Endothelial cell of umbilical vein (primary cell): ENCODE data around the gene TRIM17. TPM values are rescaled to one million over a fixed set of nuclear protein-coding genes. Genes with fewer than 3 reads are reported as not detected.

Experiments used
- BruUV-seq: library from RNA; stranded (reverse); fragments of 400-500 nt; replicated peaks from 2 replicates; lab custom pipeline; 2021; lab: Mats Ljungman, UMichigan
- CTCF ChIA-PET: fragments of 300-600, 350-600 bp; sonication (Branson Sonifier 250); formaldehyde crosslinking; loops from one replicate; lab custom pipeline; 2021; ENCODE audit warnings: antibody characterized with exemption, inconsistent platforms; lab: Charles Lee
- POLR2A ChIA-PET: fragments of 300-600, 350-600 bp; sonication (Branson Sonifier 250); formaldehyde crosslinking; loops from one replicate; lab custom pipeline; 2021; ENCODE audit warnings: antibody characterized with exemption, inconsistent platforms; lab: Charles Lee
- DNase-seq: peaks from one replicate; pipeline ENCODE4 v3.0.0-alpha.2; 2011; ENCODE audit warnings: low read depth, low spot score
- FAIRE-seq: peaks from 2 replicates; lab custom pipeline; 2011; peaks lifted over from hg19 to GRCh38; lab: Jason Lieb, UNC
- H2AFZ ChIP-seq: 2 replicates; pipeline ENCODE4 v1.6.0; 2012; ENCODE audit warnings: low read depth, low read length, control low read depth, inconsistent platforms
- H3K27ac ChIP-seq: 2 replicates; pipeline ENCODE4 v1.5.1; 2011; ENCODE audit warnings: low read depth, mild to moderate bottlenecking, control low read depth, low read length, moderate library complexity; ENCODE audit not compliant: insufficient read depth
- H3K27me3 ChIP-seq, 2 experiments: 2 replicates each; pipeline versions ENCODE4 v1.6.0 to v1.6.1; 2011; ENCODE audit warnings: low read length in 2 of 2, mixed read lengths in 1 of 2; ENCODE audit not compliant: control insufficient read depth in 2 of 2, insufficient read depth in 2 of 2
- H3K36me3 ChIP-seq, 2 experiments: 2 replicates in 1 of 2; 3 replicates in 1 of 2; pipeline ENCODE4 v1.5.1; 2011; ENCODE audit warnings: low read length in 2 of 2, mild to moderate bottlenecking in 1 of 2, moderate library complexity in 1 of 2; ENCODE audit not compliant: control insufficient read depth in 2 of 2, insufficient read depth in 2 of 2; ENCODE audit errors: extremely low read depth in 1 of 2
- H3K4me1 ChIP-seq: 3 replicates; pipeline ENCODE4 v1.5.1; 2011; ENCODE audit warnings: mild to moderate bottlenecking, low read length; ENCODE audit not compliant: control insufficient read depth, insufficient read depth; ENCODE audit errors: extremely low read depth
- H3K4me2 ChIP-seq: 2 replicates; pipeline ENCODE4 v1.6.1; 2011; ENCODE audit warnings: low read length, control low read depth, mixed read lengths; ENCODE audit not compliant: insufficient read depth
- H3K4me3 ChIP-seq, 3 experiments: fragments of 200-600 bp in 1 of 3; sonication (generic), shearing (Covaris generic) in 1 of 3; replicated peaks in 1 of 3; 2 replicates each; pipeline ENCODE4 v1.5.1; 2011 to 2016; ENCODE audit warnings: control low read depth in 3 of 3, low read length in 3 of 3, mild to moderate bottlenecking in 2 of 3, inconsistent platforms in 1 of 3, low read depth in 1 of 3, moderate library complexity in 1 of 3; ENCODE audit not compliant: insufficient read depth in 1 of 3
- H3K79me2 ChIP-seq: 2 replicates; pipeline ENCODE4 v1.6.0; 2012; ENCODE audit warnings: low read length, inconsistent platforms; ENCODE audit not compliant: control insufficient read depth, insufficient read depth
- H3K9ac ChIP-seq: replicated peaks from 2 replicates; pipeline ENCODE3; 2011; ENCODE audit warnings: low read length, control low read depth; ENCODE audit not compliant: insufficient read depth; ENCODE audit errors: extremely low read depth
- H3K9me1 ChIP-seq: replicated peaks from 3 replicates; pipeline ENCODE4 v1.6.0; 2011; ENCODE audit warnings: mild to moderate bottlenecking, low read length; ENCODE audit not compliant: control insufficient read depth, insufficient read depth; ENCODE audit errors: extremely low read depth
- H3K9me3 ChIP-seq: replicated peaks from 2 replicates; pipeline ENCODE4 v1.5.1; 2012; ENCODE audit warnings: low read length, inconsistent platforms; ENCODE audit not compliant: control insufficient read depth, insufficient read depth
- H4K20me1 ChIP-seq: replicated peaks from 2 replicates; pipeline ENCODE3; 2011; ENCODE audit warnings: mild to moderate bottlenecking, low read length; ENCODE audit not compliant: control insufficient read depth, insufficient read depth; ENCODE audit errors: extremely low read depth
- CTCF ChIP-seq, 2 donors: IDR thresholded peaks; 1 replicate in 1 of 2; 2 replicates in 1 of 2; pipeline ENCODE4 v1.5.1; 2011; ENCODE audit warnings: low read length in 2 of 2, mild to moderate bottlenecking in 2 of 2, moderate library complexity in 2 of 2, control low read depth in 1 of 2, inconsistent platforms in 1 of 2, low read depth in 1 of 2; ENCODE audit not compliant: insufficient read depth in 1 of 2; ENCODE audit errors: extremely low read depth in 1 of 2
- EZH2 ChIP-seq: IDR thresholded peaks from 2 replicates; pipeline ENCODE4 v1.6.1; 2012; ENCODE audit warnings: borderline replicate concordance, low read depth, mild to moderate bottlenecking, moderate library complexity, low read length, inconsistent platforms; ENCODE audit not compliant: severe bottlenecking
- JUN ChIP-seq: IDR thresholded peaks from 2 replicates; pipeline ENCODE4 v1.6.1; 2011; ENCODE audit warnings: borderline replicate concordance, low read depth; ENCODE audit not compliant: insufficient read length, insufficient read depth
- MYC ChIP-seq: IDR thresholded peaks from one replicate; pipeline ENCODE4 v1.6.1; 2011; ENCODE audit warnings: mild to moderate bottlenecking, low read depth, low read length
- POLR2A ChIP-seq: IDR thresholded peaks from 2 replicates; pipeline ENCODE4 v1.6.1; 2012; ENCODE audit warnings: low read depth, mild to moderate bottlenecking, control low read depth, low read length
- POLR2AphosphoS5 ChIP-seq: IDR thresholded peaks from 2 replicates; pipeline ENCODE4 v1.6.1; 2012; ENCODE audit warnings: low read depth, mild to moderate bottlenecking, control low read depth, low read length, moderate library complexity; ENCODE audit not compliant: insufficient read depth
- dilution Hi-C: fragments of 300-500 bp; cut with MboI; formaldehyde crosslinking; loops from one replicate; pipeline ENCODE4 v1.15.0; 2019; ENCODE audit warnings: low sequenced_read_pairs; ENCODE audit not compliant: extremely low pct_ligation_motif_present
- intact Hi-C: fragments of 100-400 bp; cut with micrococcal nuclease; formaldehyde crosslinking; loops from one replicate; pipeline ENCODE4 v1.10.0; 2022
- polyA plus RNA-seq, 4 experiments: library from polyadenylated mRNA; depleted of rRNA in 3 of 4; stranded (reverse) in 3 of 4; unstranded in 1 of 4; fragments of >200 nt; gene quantifications; 2 replicates each; pipeline versions ENCODE4 v1.2.1 to v1.2.3, GENCODE V29; 2011 to 2012; ENCODE audit warnings: missing spikeins in 1 of 4
- total RNA-seq: library from RNA; stranded (reverse); gene quantifications from 2 replicates; pipeline ENCODE4 v1.2.3, GENCODE V29; 2021
- TF ChIP-seq, protein P1 (sequence below): IDR thresholded peaks from 2 replicates; pipeline ENCODE4 v1.6.1; 2011; ENCODE audit not compliant: insufficient read depth, insufficient read length

TRIM17 gene
- total and polyA plus RNA-seq, 2 donors (not counting 3 experiments of a cell fraction or from before 2014, with no cell fraction given) = not detected

GRCh38 chr1:228455715-228456114 lies 39.1 kb upstream of the TRIM17 start:
- no peaks in the 10 kb centered on the region for H3K9me1 ChIP-seq
- dilution Hi-C loops (no loop called here), intact Hi-C loops (loop anchor here (5.0 kb wide), 3 partner anchors 178 to 368 kb away; partner anchors contain the start of gene MRPL55)
- H3K4me3 ChIP-seq = no peak overlapping the region
- no peaks in the 10 kb centered on the region for H3K9me3 ChIP-seq
- H4K20me1 ChIP-seq = no peaks in the 10 kb centered on the region
- FAIRE-seq (no peak), DNase-seq (no peak)
- no TSS peak for BruUV-seq
- no peak overlapping the region for H3K27ac ChIP-seq
- no peak overlapping the region for H2AFZ ChIP-seq
- H3K4me2 ChIP-seq = no peak overlapping the region
- ChIA-PET CTCF (interaction anchor here (1.1 to 5.1 kb wide), 4 partner anchors 16 to 456 kb away, joined by 3 to 36 read pairs (median 6); partner anchors contain the start of gene RNF187), POLR2A (no interaction called here)
- H3K27me3 ChIP-seq = peaks cover 0 to 1% of the 10 kb centered on the region in 2 experiments
- H3K9ac ChIP-seq = no peak overlapping the region
- no peaks in the 10 kb centered on the region for H3K79me2 ChIP-seq
- no peaks in the 10 kb centered on the region for H3K36me3 ChIP-seq
- TF ChIP-seq MYC = no peak
- TF ChIP-seq POLR2A = no peak
- no peak for TF ChIP-seq JUN
- TF ChIP-seq, protein P1, sequence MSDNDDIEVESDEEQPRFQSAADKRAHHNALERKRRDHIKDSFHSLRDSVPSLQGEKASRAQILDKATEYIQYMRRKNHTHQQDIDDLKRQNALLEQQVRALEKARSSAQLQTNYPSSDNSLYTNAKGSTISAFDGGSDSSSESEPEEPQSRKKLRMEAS = no peak
- no peak for TF ChIP-seq POLR2AphosphoS5
- no peak for TF ChIP-seq CTCF (IDR thresholded peaks at IDR 0.05; ENCODE audit: extremely low read depth in 1 of 2, insufficient read depth in 1 of 2, low read depth in 1 of 2, low read length in 2 of 2)
- no peak for TF ChIP-seq EZH2
- H3K4me1 ChIP-seq = peaks cover 18% of the 10 kb centered on the region
